ENCODE measurements around the gene COL8A1.
"Not testable (repeated sequence)": the region's sequence is repeated elsewhere in the genome, so short reads cannot be mapped to it uniquely, and the experiment has no call there.

Gene COL8A1

GRCh38 chr3:99817047-99817436 is 178.6 kb downstream of the COL8A1 start:
- DNase-seq = no peak

GRCh38 chr3:99817437-99818240 is 179.2 kb downstream of the COL8A1 start, which contains the start of gene CMSS1:
Gene CMSS1 (plus strand): TSS chr3:99817862.
- DNase-seq = peak; percentile 98

GRCh38 chr3:99818818-99819217 is 180.4 kb downstream of the COL8A1 start:
- DNase-seq = no peak

- DNase-seq = no peak
These were observed 185.6 kb downstream of the COL8A1 start for GRCh38 chr3:99823723-99824711.

GRCh38 chr3:99825004-99825640 is 186.7 kb downstream of the COL8A1 start:
- no peak for DNase-seq

- no peak for DNase-seq
These were observed 191.4 kb downstream of the COL8A1 start for GRCh38 chr3:99829844-99830243.

GRCh38 chr3:99833617-99834205 is 195.3 kb downstream of the COL8A1 start:
- DNase-seq = no peak

GRCh38 chr3:99834211-99834957 is 196.0 kb downstream of the COL8A1 start:
- DNase-seq = no peak

- DNase-seq = no peak
These were observed 198.3 kb downstream of the COL8A1 start for GRCh38 chr3:99836681-99837080.

GRCh38 chr3:99837715-99838114 is 199.3 kb downstream of the COL8A1 start:
- DNase-seq = no peak

- DNase-seq = no peak
These were observed 200.4 kb downstream of the COL8A1 start for GRCh38 chr3:99838755-99839154.

GRCh38 chr3:99839613-99840012 is 201.2 kb downstream of the COL8A1 start:
- DNase-seq = no peak

GRCh38 chr3:99841949-99842348 is 203.6 kb downstream of the COL8A1 start:
- not testable (repeated sequence) for DNase-seq

GRCh38 chr3:99842826-99843589 is 204.6 kb downstream of the COL8A1 start:
- no peak for DNase-seq

- no peak for DNase-seq
These were observed 205.3 kb downstream of the COL8A1 start for GRCh38 chr3:99843590-99844258.

- no peak for DNase-seq
These were observed 206.9 kb downstream of the COL8A1 start for GRCh38 chr3:99845331-99845730.

- no peak for DNase-seq
These were observed 207.6 kb downstream of the COL8A1 start for GRCh38 chr3:99845999-99846398.

- DNase-seq = no peak
These were observed 208.2 kb downstream of the COL8A1 start for GRCh38 chr3:99846477-99847160.

- no peak for DNase-seq
These were observed 210.0 kb downstream of the COL8A1 start for GRCh38 chr3:99848433-99848832.
